Loucy (cell line): ENCODE data around the gene NLRP6.
"Not testable (repeated sequence)": the region's sequence is repeated elsewhere in the genome, so short reads cannot be mapped to it uniquely, and the experiment has no call there.

ENCODE experiments used
- H2AFZ ChIP-seq: fragments of 200-600 bp; sonication (generic); 2 replicates; pipeline ENCODE4 v1.6.0; 2016; ENCODE audit warnings: antibody characterized with exemption, mild to moderate bottlenecking, low read length, moderate library complexity
- H3F3A ChIP-seq: fragments of 200-600 bp; 2 replicates; pipeline ENCODE4 v1.6.0; 2016; ENCODE audit warnings: antibody characterized with exemption, low read depth, mild to moderate bottlenecking
- H3K27me3 ChIP-seq: fragments of 200-600 bp; sonication (generic); 2 replicates; pipeline ENCODE4 v1.6.1; 2014; ENCODE audit warnings: low read length, mild to moderate bottlenecking; ENCODE audit not compliant: insufficient read depth, poor library complexity, severe bottlenecking
- H3K36me3 ChIP-seq: fragments of 200-600 bp; sonication (generic); 2 replicates; pipeline ENCODE4 v1.6.1; 2016; ENCODE audit warnings: low read length; ENCODE audit not compliant: insufficient read depth
- H3K4me1 ChIP-seq: fragments of 200-600 bp; sonication (generic); 2 replicates; pipeline ENCODE4 v1.5.1; 2014; ENCODE audit warnings: low read length, mild to moderate bottlenecking; ENCODE audit not compliant: insufficient read depth, poor library complexity, severe bottlenecking
- H3K4me2 ChIP-seq: fragments of 200-600 bp; sonication (generic); 2 replicates; pipeline ENCODE4 v1.6.0; 2014; ENCODE audit warnings: antibody characterized with exemption, low read length, low read depth, mild to moderate bottlenecking; ENCODE audit not compliant: poor library complexity, severe bottlenecking
- H3K4me3 ChIP-seq: fragments of 200-600 bp; sonication (generic); 2 replicates; pipeline ENCODE4 v1.5.1; 2014; ENCODE audit warnings: low read length, mild to moderate bottlenecking, mixed read lengths; ENCODE audit not compliant: poor library complexity, severe bottlenecking
- H3K79me2 ChIP-seq: fragments of 200-600 bp; sonication (generic); 2 replicates; pipeline ENCODE4 v1.6.1; 2014; ENCODE audit warnings: low read length; ENCODE audit not compliant: insufficient read depth
- H3K9ac ChIP-seq: fragments of 200-600 bp; sonication (generic); 2 replicates; pipeline ENCODE4 v1.6.0; 2014; ENCODE audit warnings: mild to moderate bottlenecking, low read depth, low read length, moderate library complexity; ENCODE audit not compliant: poor library complexity, severe bottlenecking
- H3K9me2 ChIP-seq: fragments of 200-600 bp; sonication (generic); replicated peaks from 2 replicates; pipeline ENCODE4 v1.6.1; 2016; ENCODE audit warnings: low read depth, low read length, mixed read lengths
- H3K9me3 ChIP-seq: fragments of 200-600 bp; sonication (generic); 2 replicates; pipeline ENCODE4 v1.6.1; 2014; ENCODE audit warnings: mild to moderate bottlenecking, antibody characterized with exemption, low read length, low read depth; ENCODE audit not compliant: insufficient read depth
- H4K20me1 ChIP-seq: fragments of 200-600 bp; sonication (generic); 2 replicates; pipeline ENCODE4 v1.6.0; 2014; ENCODE audit warnings: antibody characterized with exemption, low read length, mild to moderate bottlenecking; ENCODE audit not compliant: insufficient read depth, poor library complexity, severe bottlenecking
- CTCF ChIP-seq: fragments of 200-600 bp; sonication (generic); conservative IDR thresholded peaks from 2 replicates; pipeline ENCODE4 v1.5.1; 2014; ENCODE audit warnings: mild to moderate bottlenecking, antibody characterized with exemption, low read length
- EZH2phosphoT487 ChIP-seq: fragments of 200-600 bp; IDR thresholded peaks from 2 replicates; pipeline ENCODE4 v1.6.1; 2018; ENCODE audit warnings: antibody characterized with exemption, mild to moderate bottlenecking, moderate library complexity, borderline replicate concordance

Gene NLRP6

GRCh38 chr11:236774-237767 lies 41.1 kb upstream of the NLRP6 start, which contains the start of gene PSMD13:
PSMD13 (plus strand) TSS chr11:236976; CDS start chr11:237050, 74 bp downstream.
- peaks cover 56% of the 10 kb centered on the region for H3K79me2 ChIP-seq
- H2AFZ ChIP-seq, result peak within 1 kb of the TSS; percentile 95
- no peaks in the 10 kb centered on the region for H3K36me3 ChIP-seq
- peak within 1 kb of the TSS; percentile 91 for H3K4me2 ChIP-seq
- TF ChIP-seq CTCF, result no peak
- no peak for TF ChIP-seq EZH2phosphoT487
- H4K20me1 ChIP-seq, result peaks cover 20% of the 10 kb centered on the region
- no peaks in the 10 kb centered on the region for H3K9me2 ChIP-seq
- peak within 1 kb of the TSS; percentile 93 for H3K9ac ChIP-seq
- H3K27me3 ChIP-seq, result no peaks in the 10 kb centered on the region
- H3K9me3 ChIP-seq, result no peaks in the 10 kb centered on the region
- H3K4me1 ChIP-seq, result peaks cover 33% of the 10 kb centered on the region
- peaks cover 4% of the 10 kb centered on the region for H3F3A ChIP-seq
- peak within 1 kb of the TSS; percentile 99 for H3K4me3 ChIP-seq

- Histone ChIP-seq H4K20me1 (peaks cover 20% of the 10 kb centered on the region), H3K4me2 (peak overlapping the region; percentile 87), H3K4me1 (peaks cover 33% of the 10 kb centered on the region), H3K79me2 (peaks cover 56% of the 10 kb centered on the region), H3K4me3 (peak overlapping the region; percentile 99), H3K9ac (peak overlapping the region; percentile 93)
- H3K27me3 ChIP-seq, H3K9me2 ChIP-seq, H2AFZ ChIP-seq, H3K9me3 ChIP-seq, H3K36me3 ChIP-seq, H3F3A ChIP-seq: not testable (repeated sequence)
Measured at GRCh38 chr11:238346-238745, 39.9 kb upstream of the NLRP6 start.

- Histone ChIP-seq H3K79me2 (peaks cover 56% of the 10 kb centered on the region), H4K20me1 (peaks cover 20% of the 10 kb centered on the region), H3K9me2 (no peaks in the 10 kb centered on the region), H3K4me1 (peaks cover 29% of the 10 kb centered on the region), H3K27me3 (no peaks in the 10 kb centered on the region), H2AFZ (no peak overlapping the region), H3F3A (peaks cover 4% of the 10 kb centered on the region), H3K9ac (no peak overlapping the region), H3K9me3 (no peaks in the 10 kb centered on the region), H3K4me3 (no peak overlapping the region), H3K36me3 (peaks cover 15% of the 10 kb centered on the region; the same call in 1 of the 2 replicates), H3K4me2 (no peak overlapping the region)
- TF ChIP-seq CTCF (no peak), EZH2phosphoT487 (no peak)
Measured at GRCh38 chr11:240315-240714, 37.9 kb upstream of the NLRP6 start.
